Lower leg skin (tissue), 3 donors: ENCODE results near the gene CLPTM1L.

Experiments
- CTCF ChIP-seq, 3 donors: fragments of 450-650 bp; IDR thresholded peaks; one replicate each; pipeline ENCODE4 v1.5.1; 2016; ENCODE audit warnings: antibody characterized with exemption in 3 of 3, mild to moderate bottlenecking in 3 of 3, moderate library complexity in 2 of 3
- POLR2A ChIP-seq, 2 donors: fragments of 450-650 bp; IDR thresholded peaks; one replicate each; pipeline ENCODE4 v1.6.1; 2016 to 2017; ENCODE audit warnings: antibody characterized with exemption in 2 of 2, mild to moderate bottlenecking in 1 of 2, moderate library complexity in 1 of 2

- TF ChIP-seq CTCF (IDR thresholded peaks at IDR 0.05) (no peak), POLR2A (IDR thresholded peaks at IDR 0.05) (no peak)
Measured at GRCh38 chr5:1336749-1337488, 8.0 kb downstream of the CLPTM1L start.
